Stomach smooth muscle (tissue), 2 donors: Measurements from ENCODE around the gene FAM20C.

Experiments used
- H3K27ac ChIP-seq: one replicate; pipeline ENCODE4 v1.7.0; 2013; ENCODE audit warnings: mild to moderate bottlenecking, low read length, inconsistent platforms
- H3K27me3 ChIP-seq, 2 donors: one replicate each; pipeline ENCODE4 v1.7.0; 2013; ENCODE audit warnings: low read length in 2 of 2; ENCODE audit not compliant: insufficient read depth in 2 of 2, control insufficient read depth in 1 of 2
- H3K36me3 ChIP-seq, 2 donors: one replicate each; pipeline ENCODE4 v1.7.0; 2013; ENCODE audit warnings: low read length in 2 of 2; ENCODE audit not compliant: control insufficient read depth in 2 of 2, insufficient read depth in 2 of 2
- H3K4me1 ChIP-seq: one replicate; pipeline ENCODE4 v1.7.0; 2013; ENCODE audit warnings: low read length; ENCODE audit not compliant: control insufficient read depth, insufficient read depth
- H3K4me3 ChIP-seq, 2 donors: one replicate each; pipeline ENCODE4 v1.7.0; 2013; ENCODE audit warnings: low read length in 2 of 2
- H3K9ac ChIP-seq, 2 donors: one replicate each; pipeline ENCODE4 v1.7.0; 2013; ENCODE audit warnings: low read length in 2 of 2, mild to moderate bottlenecking in 1 of 2
- H3K9me3 ChIP-seq, 2 donors: one replicate each; pipeline ENCODE4 v1.7.0; 2013; ENCODE audit warnings: low read length in 2 of 2; ENCODE audit not compliant: control insufficient read depth in 2 of 2
- donor health status: healthy.
- donor health status: Pancreatic carcinoma.

Gene FAM20C

DNA sequence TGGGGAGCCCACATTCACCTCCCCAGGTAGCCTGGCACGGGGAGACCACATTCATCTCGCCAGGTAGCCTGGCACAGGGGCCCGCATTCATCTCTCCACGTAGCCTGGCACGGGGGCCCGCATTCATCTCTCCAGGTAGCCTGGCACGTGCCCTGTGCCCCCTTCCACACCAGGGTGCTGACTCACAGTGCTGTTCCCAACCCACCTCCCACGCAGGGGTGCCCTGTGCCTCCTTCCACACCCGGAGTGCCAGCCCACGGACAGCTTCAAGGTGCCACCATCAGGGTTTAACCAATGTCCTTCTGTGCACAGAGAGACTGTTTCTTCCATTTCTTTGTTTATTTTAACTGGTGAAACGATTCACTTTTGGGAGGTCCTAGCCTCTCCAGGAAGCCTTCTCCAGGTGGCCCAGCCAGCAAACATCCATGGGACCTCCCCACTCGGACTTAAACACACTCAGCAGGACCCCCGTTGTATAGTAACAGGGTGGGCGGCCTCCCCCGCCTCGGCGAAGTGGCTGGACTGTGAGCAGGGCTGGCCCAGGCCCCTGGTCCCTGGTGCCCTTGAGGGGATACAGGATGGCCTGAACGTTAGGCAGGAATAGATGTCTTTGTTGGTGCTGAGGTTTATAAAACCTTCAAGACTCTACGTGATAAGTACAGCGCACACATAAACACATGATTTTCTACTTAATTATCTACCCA, 56.5 kb downstream of the FAM20C start:
- Histone ChIP-seq H3K4me1 (no peaks in the 10 kb centered on the region), H3K27ac (no peak overlapping the region), H3K27me3 (no peaks in the 10 kb centered on the region), H3K9me3 (no peaks in the 10 kb centered on the region), H3K4me3 (no peak overlapping the region), H3K36me3 (peaks cover 44% of the 10 kb centered on the region in 2 donors), H3K9ac (no peak overlapping the region)

DNA sequence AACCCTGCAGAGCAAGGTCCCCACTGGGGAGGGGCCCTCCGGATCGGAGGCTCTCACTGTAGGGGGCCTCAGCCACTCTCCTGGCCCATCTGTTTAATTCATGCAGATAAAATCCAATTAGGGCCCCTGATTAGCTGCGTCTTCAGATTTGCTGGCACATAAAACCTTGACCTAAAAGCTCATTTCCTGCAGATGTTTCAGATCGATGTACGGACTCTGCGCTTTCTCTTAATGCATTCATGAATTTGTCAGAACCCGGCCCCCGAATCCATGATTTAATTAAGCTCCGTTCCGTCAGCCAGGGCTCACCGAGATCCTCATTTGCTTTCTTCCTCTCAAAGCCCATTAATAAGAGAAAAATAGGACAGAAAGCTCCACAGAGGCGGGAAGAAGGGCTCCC, 57.6 kb downstream of the FAM20C start:
- no peaks in the 10 kb centered on the region for H3K4me1 ChIP-seq
- H3K27me3 ChIP-seq = no peaks in the 10 kb centered on the region
- no peak overlapping the region for H3K27ac ChIP-seq
- H3K4me3 ChIP-seq = no peak overlapping the region
- no peak overlapping the region for H3K9ac ChIP-seq
- peaks cover 45 to 55% of the 10 kb centered on the region in 2 donors for H3K36me3 ChIP-seq
- H3K9me3 ChIP-seq = no peaks in the 10 kb centered on the region

DNA sequence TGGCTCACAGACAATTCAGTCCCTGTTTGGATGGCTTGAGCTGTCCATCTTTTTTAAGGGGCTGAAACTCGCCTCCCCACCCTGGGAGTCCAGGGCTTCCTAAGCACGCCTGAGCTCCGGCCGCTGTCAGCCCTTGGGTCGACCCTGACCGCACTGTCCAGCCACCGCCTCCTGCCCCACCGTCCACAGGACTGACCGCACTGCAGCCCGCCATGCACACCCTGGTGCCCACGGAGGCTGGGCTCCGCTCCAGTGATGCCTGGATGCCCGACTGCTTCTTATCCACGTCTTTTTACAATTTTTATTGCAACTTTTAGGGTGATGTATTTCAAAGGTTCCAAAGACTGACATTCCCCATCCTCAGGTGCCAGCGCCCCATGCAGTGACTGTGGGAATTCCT, 58.2 kb downstream of the FAM20C start:
- H3K4me3 ChIP-seq = no peak overlapping the region
- H3K9ac ChIP-seq = no peak overlapping the region
- no peaks in the 10 kb centered on the region for H3K9me3 ChIP-seq
- H3K36me3 ChIP-seq = peaks cover 51 to 60% of the 10 kb centered on the region in 2 donors
- H3K27me3 ChIP-seq = no peaks in the 10 kb centered on the region
- H3K4me1 ChIP-seq = no peaks in the 10 kb centered on the region
- H3K27ac ChIP-seq = no peak overlapping the region

DNA sequence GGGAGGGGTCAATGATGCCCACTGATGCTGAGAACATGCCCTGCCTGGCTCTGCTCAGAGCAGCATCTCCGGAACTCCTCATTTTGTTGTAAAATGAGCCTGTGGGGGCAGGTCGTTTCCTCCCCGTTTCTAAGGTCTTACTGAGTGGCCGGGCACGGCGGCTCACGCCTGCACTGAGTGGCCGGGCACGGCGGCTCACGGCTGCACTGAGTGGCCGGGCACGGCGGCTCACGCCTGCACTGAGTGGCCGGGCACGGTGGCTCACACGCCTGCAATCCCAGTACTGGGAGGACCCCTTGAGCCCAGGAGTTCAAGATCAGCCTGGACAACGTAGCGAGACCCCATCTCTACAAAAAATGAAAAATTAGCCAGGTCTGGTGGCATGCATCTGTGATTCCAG, 58.6 kb downstream of the FAM20C start:
- Histone ChIP-seq H3K4me1 (no peaks in the 10 kb centered on the region), H3K27me3 (no peaks in the 10 kb centered on the region), H3K36me3 (peaks cover 56 to 61% of the 10 kb centered on the region in 2 donors), H3K4me3 (no peak overlapping the region), H3K9ac (no peak overlapping the region), H3K27ac (no peak overlapping the region), H3K9me3 (no peaks in the 10 kb centered on the region)

DNA sequence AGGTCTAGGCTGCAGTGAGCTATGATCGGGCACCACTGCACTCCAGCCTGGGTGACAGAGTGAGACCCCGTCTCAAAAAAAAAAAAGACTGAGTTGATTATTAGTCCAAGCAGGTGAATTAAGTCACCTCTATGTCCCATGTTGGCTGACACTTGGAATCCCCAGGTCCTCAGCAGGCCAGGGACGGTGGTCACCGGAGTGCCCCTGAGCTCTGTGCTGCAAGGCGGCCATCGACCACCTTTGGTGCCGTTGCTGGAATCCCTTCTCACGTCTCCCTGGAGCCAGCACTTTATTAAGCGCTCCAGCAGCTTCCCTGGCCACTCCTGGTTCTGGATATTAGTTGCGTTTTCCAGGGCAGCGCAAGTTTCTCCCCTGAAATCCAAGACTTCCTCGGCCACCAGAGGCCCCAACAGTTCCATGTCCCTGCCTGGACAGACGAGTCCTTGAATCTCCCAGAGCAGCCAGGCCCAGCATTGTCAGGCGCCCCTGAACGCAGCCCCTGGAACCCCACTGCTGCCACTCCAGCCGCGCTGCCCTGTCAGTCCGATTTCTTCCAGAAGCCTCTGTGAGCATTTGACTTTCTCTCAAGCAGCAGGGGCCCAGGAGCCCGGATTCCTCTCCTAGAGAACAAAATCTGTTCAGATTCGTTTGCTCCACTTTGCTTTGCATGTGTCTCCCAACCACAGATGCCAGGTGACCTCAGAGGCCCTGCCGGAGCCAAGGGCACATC, 59.2 kb downstream of the FAM20C start:
- Histone ChIP-seq H3K4me3 (no peak overlapping the region), H3K4me1 (no peaks in the 10 kb centered on the region), H3K9me3 (no peaks in the 10 kb centered on the region), H3K36me3 (peaks cover 57 to 62% of the 10 kb centered on the region in 2 donors), H3K27ac (no peak overlapping the region), H3K27me3 (no peaks in the 10 kb centered on the region), H3K9ac (no peak overlapping the region)

DNA sequence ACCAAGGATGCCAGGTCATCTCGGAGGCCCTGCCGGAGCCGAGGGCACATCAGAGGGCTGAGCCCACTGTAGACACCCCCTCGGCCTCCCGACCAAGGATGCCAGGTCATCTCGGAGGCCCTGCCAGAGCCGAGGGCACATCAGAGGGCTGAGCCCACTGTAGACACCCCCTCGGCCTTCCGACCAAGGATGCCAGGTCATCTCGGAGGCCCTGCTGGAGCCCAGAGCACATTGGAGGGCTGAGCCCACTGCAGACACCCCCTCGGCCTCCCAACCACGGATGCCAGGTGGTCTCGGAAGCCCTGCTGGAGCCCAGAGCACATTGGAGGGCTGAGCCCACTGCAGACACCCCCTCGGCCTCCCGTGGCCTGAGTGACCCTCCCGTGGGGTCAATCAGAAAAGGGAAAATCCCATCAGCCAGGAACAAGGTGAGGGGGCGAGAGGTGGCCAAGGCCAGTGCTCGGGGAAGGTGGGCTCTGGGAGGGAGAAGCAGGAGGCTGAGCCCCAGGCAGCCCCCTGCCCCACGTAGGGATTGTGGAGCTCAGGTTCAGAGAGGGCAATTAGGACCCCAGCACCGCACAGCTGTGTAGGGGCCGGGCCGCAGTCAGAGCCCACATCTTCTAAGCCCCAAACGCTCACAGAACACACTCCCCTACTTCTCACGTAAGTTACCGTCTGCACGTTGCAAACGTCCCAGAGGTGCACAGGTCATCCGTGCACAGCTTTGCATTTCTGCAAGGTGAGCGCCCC, 60.0 kb downstream of the FAM20C start:
- H3K36me3 ChIP-seq = peaks cover 62 to 67% of the 10 kb centered on the region in 2 donors

DNA sequence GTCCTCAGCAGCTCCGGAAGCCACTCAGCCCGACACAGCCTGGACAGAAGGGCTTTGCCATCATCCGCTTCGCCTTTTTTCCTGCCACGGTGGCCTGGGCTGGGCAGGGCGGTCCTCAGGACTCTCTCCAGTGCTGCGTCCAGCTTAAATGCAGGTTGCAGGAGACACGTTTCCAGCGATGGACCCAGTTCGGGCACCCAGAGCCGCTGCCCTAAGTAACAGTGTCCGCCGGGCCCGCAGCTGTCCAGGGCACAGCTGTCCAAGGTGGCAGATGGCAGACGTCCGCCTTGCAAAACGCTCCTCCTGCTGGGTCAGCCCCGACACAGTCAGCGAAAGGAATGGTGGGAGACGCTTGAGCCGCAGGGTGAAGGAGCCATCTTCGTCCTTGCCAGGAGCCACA, 60.6 kb downstream of the FAM20C start:
- no peak overlapping the region for H3K9ac ChIP-seq
- no peak overlapping the region for H3K27ac ChIP-seq
- H3K4me3 ChIP-seq = no peak overlapping the region
- H3K36me3 ChIP-seq = peaks cover 64 to 68% of the 10 kb centered on the region in 2 donors
- H3K27me3 ChIP-seq = no peaks in the 10 kb centered on the region
- H3K9me3 ChIP-seq = no peaks in the 10 kb centered on the region
- H3K4me1 ChIP-seq = no peaks in the 10 kb centered on the region

More for the DNA sequence above, 60.0 kb downstream of the FAM20C start:
- Histone ChIP-seq H3K27me3 (no peaks in the 10 kb centered on the region), H3K27ac (no peak overlapping the region), H3K4me3 (no peak overlapping the region), H3K4me1 (no peaks in the 10 kb centered on the region), H3K9me3 (no peaks in the 10 kb centered on the region), H3K9ac (no peak overlapping the region)

DNA sequence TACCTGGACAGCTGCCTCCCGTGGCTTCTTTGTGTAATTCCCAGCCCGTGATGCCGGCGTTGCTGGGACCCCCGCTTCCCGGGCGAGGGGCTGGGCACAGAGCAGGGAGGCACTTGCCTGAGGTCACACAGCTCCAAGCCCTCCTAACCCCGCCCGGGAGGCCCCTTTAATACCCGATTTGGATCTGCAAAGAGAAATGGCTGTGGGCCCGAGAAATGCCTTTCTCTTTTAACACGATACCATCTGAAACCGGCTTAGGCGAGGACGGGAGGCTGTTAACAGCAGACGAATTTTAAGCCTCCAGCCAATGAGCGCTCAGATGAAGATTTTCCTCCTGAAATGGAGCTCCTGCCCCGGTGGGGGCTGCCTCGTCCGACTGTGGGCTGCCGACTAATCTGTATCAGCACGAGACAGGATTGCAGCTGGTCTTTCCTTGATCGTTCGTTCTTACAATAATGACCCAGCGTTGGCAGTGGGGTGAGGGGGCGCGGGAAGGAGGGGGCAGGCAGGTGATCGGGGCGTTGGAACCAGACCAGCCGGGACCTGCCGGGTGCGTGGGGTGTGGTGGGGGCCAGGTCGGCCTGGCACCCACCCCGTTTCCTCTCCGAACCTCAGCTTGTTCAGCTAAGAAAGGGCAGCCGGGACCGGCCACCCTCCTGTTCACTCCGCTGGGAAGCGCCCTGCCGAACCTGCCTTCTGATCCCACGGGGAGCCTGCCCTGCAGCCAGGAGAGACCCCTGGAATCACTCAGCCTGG, 61.4 kb downstream of the FAM20C start:
- H3K9ac ChIP-seq = no peak overlapping the region
- no peaks in the 10 kb centered on the region for H3K9me3 ChIP-seq
- H3K4me1 ChIP-seq = no peaks in the 10 kb centered on the region
- H3K27me3 ChIP-seq = no peaks in the 10 kb centered on the region
- H3K27ac ChIP-seq = no peak overlapping the region
- peaks cover 64 to 70% of the 10 kb centered on the region in 2 donors for H3K36me3 ChIP-seq
- no peak overlapping the region for H3K4me3 ChIP-seq

DNA sequence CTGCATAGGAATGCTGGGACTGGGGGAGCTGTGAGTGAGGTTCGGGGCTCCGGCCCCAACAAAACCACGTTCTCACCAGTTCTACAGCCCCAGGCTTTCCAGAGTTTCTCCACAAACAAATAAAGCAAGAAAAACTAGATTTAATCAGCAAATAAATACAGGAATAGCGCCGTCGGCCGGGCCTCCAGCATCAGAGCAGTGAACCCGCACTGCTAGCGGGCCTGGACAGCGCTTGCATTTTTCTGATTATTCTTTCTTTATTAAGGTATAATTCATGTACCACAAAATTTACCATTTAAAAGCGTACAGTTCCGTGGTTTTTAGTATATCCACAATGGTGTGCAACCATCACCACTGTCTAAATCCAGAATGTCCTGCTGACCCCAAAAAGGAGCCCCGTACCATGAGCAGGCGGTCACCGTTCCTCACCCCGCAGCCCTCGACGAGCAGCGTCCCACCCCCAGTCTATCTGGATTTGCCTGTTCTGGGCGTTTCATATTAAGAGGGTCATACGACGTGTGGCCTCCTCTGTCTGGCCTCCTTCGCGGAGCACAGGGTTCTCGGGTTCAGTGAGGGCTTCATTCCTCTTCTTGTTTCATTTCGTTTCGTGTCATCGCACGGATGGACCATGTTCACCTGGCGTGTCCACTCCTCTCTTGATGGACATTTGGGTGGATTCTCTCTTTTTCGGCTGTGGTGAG, 62.1 kb downstream of the FAM20C start:
- peaks cover 64 to 70% of the 10 kb centered on the region in 2 donors for H3K36me3 ChIP-seq
- no peak overlapping the region for H3K27ac ChIP-seq
- no peak overlapping the region for H3K4me3 ChIP-seq
- no peaks in the 10 kb centered on the region for H3K9me3 ChIP-seq
- no peaks in the 10 kb centered on the region for H3K4me1 ChIP-seq
- H3K27me3 ChIP-seq = no peaks in the 10 kb centered on the region
- no peak overlapping the region for H3K9ac ChIP-seq

DNA sequence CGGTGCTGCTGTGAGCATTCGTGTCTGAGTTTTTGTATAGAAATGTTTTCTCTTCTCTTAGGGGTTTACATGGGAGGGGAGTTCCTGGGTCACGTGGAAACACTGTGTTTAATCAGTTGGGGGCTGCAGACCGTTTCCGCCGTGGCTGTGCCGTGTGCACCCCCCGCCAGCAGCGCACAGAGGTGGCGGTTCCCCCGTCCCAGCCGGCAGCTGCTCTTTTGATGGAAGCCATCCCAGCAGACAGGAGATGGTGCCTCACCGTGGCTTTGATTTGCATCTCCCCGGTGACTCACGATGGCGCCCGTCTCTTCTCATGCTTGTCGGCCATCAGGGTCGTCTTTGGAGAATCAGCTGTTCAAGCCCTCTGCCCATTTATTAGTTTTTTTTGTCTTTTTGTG, 62.7 kb downstream of the FAM20C start:
- no peaks in the 10 kb centered on the region for H3K4me1 ChIP-seq
- H3K4me3 ChIP-seq = no peak overlapping the region
- no peaks in the 10 kb centered on the region for H3K27me3 ChIP-seq
- no peak overlapping the region for H3K27ac ChIP-seq
- no peak overlapping the region for H3K9ac ChIP-seq
- no peaks in the 10 kb centered on the region for H3K9me3 ChIP-seq
- peaks cover 66 to 73% of the 10 kb centered on the region in 2 donors for H3K36me3 ChIP-seq
